SJSA1 (cell line): ENCODE measurements around the gene MYO15B. TPM values are rescaled to one million over a fixed set of nuclear protein-coding genes. Genes with fewer than 3 reads are reported as not detected.

Experiments
- DNase-seq, 2 experiments: peaks; one replicate each; pipeline ENCODE4 v3.0.0-alpha.2; 2015 to 2020; ENCODE audit warnings: low spot score in 2 of 2, low read depth in 1 of 2
- H3K27ac ChIP-seq: fragments of 250-450 bp; sonication (Bioruptor Pico); 2 replicates; pipeline ENCODE4 v1.5.1; 2020; ENCODE audit warnings: mild to moderate bottlenecking, moderate library complexity
- H3K27me3 ChIP-seq: fragments of 250-450 bp; sonication (Bioruptor Pico); replicated peaks from 2 replicates; pipeline ENCODE4 v1.5.1; 2020; ENCODE audit warnings: mild to moderate bottlenecking, moderate library complexity
- H3K36me3 ChIP-seq: fragments of 250-450 bp; sonication (Bioruptor Pico); 2 replicates; pipeline ENCODE4 v1.5.1; 2020; ENCODE audit warnings: mild to moderate bottlenecking
- H3K4me1 ChIP-seq: fragments of 250-450 bp; sonication (Bioruptor Pico); replicated peaks from 2 replicates; pipeline ENCODE4 v1.6.1; 2021; ENCODE audit warnings: mild to moderate bottlenecking
- H3K4me3 ChIP-seq: fragments of 250-450 bp; sonication (Bioruptor Pico); 2 replicates; pipeline ENCODE4 v1.5.1; 2020; ENCODE audit warnings: mild to moderate bottlenecking
- H3K9me3 ChIP-seq: fragments of 250-450 bp; sonication (Bioruptor Pico); replicated peaks from 2 replicates; pipeline ENCODE4 v1.5.1; 2020; ENCODE audit warnings: mild to moderate bottlenecking
- total RNA-seq: library from RNA; depleted of rRNA; stranded (reverse); fragments of >200 nt; shearing (Covaris generic); gene quantifications from 2 replicates; pipeline ENCODE4 v1.2.3, GENCODE V29; 2014

MYO15B gene
- total RNA-seq, 1 experiment from 2014 or later, result 0.03 TPM

GRCh38 chr17:75642784-75643642, 55.4 kb downstream of the MYO15B start:
- H3K36me3 ChIP-seq, result peaks cover 42% of the 10 kb centered on the region

GRCh38 chr17:75643643-75644017, 56.0 kb downstream of the MYO15B start:
- Histone ChIP-seq H3K4me3 (no peak overlapping the region), H3K36me3 (peaks cover 37% of the 10 kb centered on the region), H3K27me3 (no peaks in the 10 kb centered on the region), H3K4me1 (no peaks in the 10 kb centered on the region), H3K27ac (no peak overlapping the region), H3K9me3 (no peaks in the 10 kb centered on the region)
- DNase-seq, result no peak

More at GRCh38 chr17:75642784-75643642, 55.4 kb downstream of the MYO15B start:
- H3K4me3 ChIP-seq, result no peak overlapping the region
- H3K27me3 ChIP-seq, result no peaks in the 10 kb centered on the region
- no peak for DNase-seq
- no peaks in the 10 kb centered on the region for H3K4me1 ChIP-seq
- no peak overlapping the region for H3K27ac ChIP-seq
- H3K9me3 ChIP-seq, result no peaks in the 10 kb centered on the region

GRCh38 chr17:75645501-75645888, 57.9 kb downstream of the MYO15B start:
- Histone ChIP-seq H3K27me3 (no peaks in the 10 kb centered on the region), H3K4me3 (no peak overlapping the region), H3K4me1 (no peaks in the 10 kb centered on the region), H3K27ac (no peak overlapping the region), H3K9me3 (no peaks in the 10 kb centered on the region), H3K36me3 (peaks cover 43% of the 10 kb centered on the region)
- DNase-seq, result no peak

GRCh38 chr17:75645889-75646637, 58.5 kb downstream of the MYO15B start:
- Histone ChIP-seq H3K27ac (no peak overlapping the region), H3K4me1 (no peaks in the 10 kb centered on the region), H3K36me3 (peaks cover 43% of the 10 kb centered on the region), H3K27me3 (no peaks in the 10 kb centered on the region), H3K4me3 (no peak overlapping the region), H3K9me3 (no peaks in the 10 kb centered on the region)
- DNase-seq, result no peak

GRCh38 chr17:75646638-75646992, 59.0 kb downstream of the MYO15B start:
- no peaks in the 10 kb centered on the region for H3K27me3 ChIP-seq
- no peaks in the 10 kb centered on the region for H3K9me3 ChIP-seq
- DNase-seq, result no peak
- H3K36me3 ChIP-seq, result peaks cover 43% of the 10 kb centered on the region
- no peaks in the 10 kb centered on the region for H3K4me1 ChIP-seq
- H3K27ac ChIP-seq, result no peak overlapping the region
- no peak overlapping the region for H3K4me3 ChIP-seq

- Histone ChIP-seq H3K27ac (no peak overlapping the region), H3K4me3 (no peak overlapping the region), H3K4me1 (no peaks in the 10 kb centered on the region), H3K27me3 (no peaks in the 10 kb centered on the region), H3K36me3 (peaks cover 41% of the 10 kb centered on the region), H3K9me3 (no peaks in the 10 kb centered on the region)
- no peak for DNase-seq
Measured at GRCh38 chr17:75647061-75647460, 59.5 kb downstream of the MYO15B start.

- Histone ChIP-seq H3K27me3 (no peaks in the 10 kb centered on the region), H3K4me1 (no peaks in the 10 kb centered on the region), H3K27ac (no peak overlapping the region), H3K36me3 (peaks cover 43% of the 10 kb centered on the region), H3K9me3 (no peaks in the 10 kb centered on the region), H3K4me3 (no peak overlapping the region)
- DNase-seq, result no peak
Measured at GRCh38 chr17:75647921-75648320, 60.3 kb downstream of the MYO15B start.

- no peaks in the 10 kb centered on the region for H3K27me3 ChIP-seq
- H3K36me3 ChIP-seq, result peaks cover 38% of the 10 kb centered on the region
- no peak for DNase-seq
- H3K4me3 ChIP-seq, result no peak overlapping the region
- H3K27ac ChIP-seq, result no peak overlapping the region
- H3K4me1 ChIP-seq, result no peaks in the 10 kb centered on the region
- no peaks in the 10 kb centered on the region for H3K9me3 ChIP-seq
Measured at GRCh38 chr17:75649687-75650086, 62.1 kb downstream of the MYO15B start.

- no peak for DNase-seq
- H3K36me3 ChIP-seq, result peaks cover 43% of the 10 kb centered on the region
- no peak overlapping the region for H3K27ac ChIP-seq
- H3K27me3 ChIP-seq, result no peaks in the 10 kb centered on the region
- no peak overlapping the region for H3K4me3 ChIP-seq
- H3K9me3 ChIP-seq, result no peaks in the 10 kb centered on the region
- no peaks in the 10 kb centered on the region for H3K4me1 ChIP-seq
Measured at GRCh38 chr17:75650874-75651273, 63.3 kb downstream of the MYO15B start.

- Histone ChIP-seq H3K4me3 (no peak overlapping the region), H3K27ac (no peak overlapping the region), H3K36me3 (peaks cover 51% of the 10 kb centered on the region), H3K9me3 (no peaks in the 10 kb centered on the region), H3K4me1 (no peaks in the 10 kb centered on the region), H3K27me3 (no peaks in the 10 kb centered on the region)
- DNase-seq, result no peak
Measured at GRCh38 chr17:75652341-75652740, 64.7 kb downstream of the MYO15B start.

GRCh38 chr17:75652934-75653549, 65.4 kb downstream of the MYO15B start:
- Histone ChIP-seq H3K27ac (no peak overlapping the region), H3K9me3 (no peaks in the 10 kb centered on the region), H3K27me3 (no peaks in the 10 kb centered on the region), H3K4me1 (no peaks in the 10 kb centered on the region), H3K36me3 (peaks cover 53% of the 10 kb centered on the region), H3K4me3 (no peak overlapping the region)
- DNase-seq, result peak in 1 of 2 experiments; percentile 34

- no peak overlapping the region for H3K4me3 ChIP-seq
- H3K4me1 ChIP-seq, result no peaks in the 10 kb centered on the region
- DNase-seq, result no peak
- no peaks in the 10 kb centered on the region for H3K27me3 ChIP-seq
- H3K27ac ChIP-seq, result no peak overlapping the region
- H3K36me3 ChIP-seq, result peaks cover 52% of the 10 kb centered on the region
- H3K9me3 ChIP-seq, result no peaks in the 10 kb centered on the region
Measured at GRCh38 chr17:75654176-75654575, 66.6 kb downstream of the MYO15B start.

- DNase-seq, result no peak
Measured at GRCh38 chr17:75658237-75658636, 70.6 kb downstream of the MYO15B start.

GRCh38 chr17:75661531-75661930, 73.9 kb downstream of the MYO15B start:
- Histone ChIP-seq H3K4me3 (no peak overlapping the region), H3K36me3 (peaks cover 47% of the 10 kb centered on the region), H3K27ac (no peak overlapping the region), H3K27me3 (no peaks in the 10 kb centered on the region), H3K4me1 (peaks cover 8% of the 10 kb centered on the region), H3K9me3 (no peaks in the 10 kb centered on the region)
- no peak for DNase-seq

More at GRCh38 chr17:75658237-75658636, 70.6 kb downstream of the MYO15B start:
- peaks cover 51% of the 10 kb centered on the region for H3K36me3 ChIP-seq
- H3K4me3 ChIP-seq, result no peak overlapping the region
- no peaks in the 10 kb centered on the region for H3K9me3 ChIP-seq
- H3K4me1 ChIP-seq, result no peaks in the 10 kb centered on the region
- no peaks in the 10 kb centered on the region for H3K27me3 ChIP-seq
- no peak overlapping the region for H3K27ac ChIP-seq
